Measurements from ENCODE around the gene BAHCC1. TPM values are rescaled to one million over a fixed set of nuclear protein-coding genes. Genes with fewer than 3 reads are reported as not detected.

BAHCC1 gene
- total and polyA plus RNA-seq, 2 donors (not counting 3 experiments of a cell fraction or from before 2014, with no cell fraction given) = 4.7 to 11.6 TPM

- H3K27me3 ChIP-seq (ENCODE audit: control insufficient read depth in 2 of 2, insufficient read depth in 2 of 2, low read length in 2 of 2) = no peaks in the 10 kb centered on the region
- ChIA-PET POLR2A (no interaction called here), CTCF (interaction anchor here (0.6 kb wide), 1 partner anchor 34 kb away, joined by 3 read pairs; no protein-coding TSS in a partner anchor)
- no peak for TF ChIP-seq JUN (IDR thresholded peaks at IDR 0.05; ENCODE audit: borderline replicate concordance, insufficient read depth, insufficient read length, low read depth)
- no peaks in the 10 kb centered on the region for H4K20me1 ChIP-seq (replicated peaks; ENCODE audit: control insufficient read depth, extremely low read depth, insufficient read depth, low read length)
- H3K79me2 ChIP-seq (ENCODE audit: control insufficient read depth, insufficient read depth, low read length) = no peaks in the 10 kb centered on the region
- no peaks in the 10 kb centered on the region for H3K9me1 ChIP-seq (replicated peaks; ENCODE audit: control insufficient read depth, extremely low read depth, insufficient read depth, low read length)
- no peaks in the 10 kb centered on the region for H3K9me3 ChIP-seq (replicated peaks; ENCODE audit: control insufficient read depth, insufficient read depth, low read length)
- no TSS peak for BruUV-seq (replicated peaks)
- no peak overlapping the region for H2AFZ ChIP-seq (ENCODE audit: low read depth, low read length)
- DNase-seq (ENCODE audit: low read depth, low spot score) (no peak), FAIRE-seq (no peak)
- no peak overlapping the region for H3K4me3 ChIP-seq (replicated peaks in 1 of 3; ENCODE audit: insufficient read depth in 1 of 3, low read depth in 1 of 3, low read length in 3 of 3)
- H3K36me3 ChIP-seq (ENCODE audit: control insufficient read depth in 2 of 2, extremely low read depth in 1 of 2, insufficient read depth in 2 of 2, low read length in 2 of 2) = no peaks in the 10 kb centered on the region
- intact Hi-C loops (cut with micrococcal nuclease) = no loop called here
- H3K4me2 ChIP-seq (ENCODE audit: insufficient read depth, low read length) = no peak overlapping the region
- dilution Hi-C loops (cut with MboI; ENCODE audit: extremely low pct_ligation_motif_present, low sequenced_read_pairs) = no loop called here
- H3K27ac ChIP-seq (ENCODE audit: insufficient read depth, low read depth, low read length) = no peak overlapping the region
- peaks cover 14% of the 10 kb centered on the region for H3K4me1 ChIP-seq (ENCODE audit: control insufficient read depth, extremely low read depth, insufficient read depth, low read length)
- no peak overlapping the region for H3K9ac ChIP-seq (replicated peaks; ENCODE audit: extremely low read depth, insufficient read depth, low read length)
Measured at GRCh38 chr17:81427173-81428120, 32.2 kb downstream of the BAHCC1 start.

DNA sequence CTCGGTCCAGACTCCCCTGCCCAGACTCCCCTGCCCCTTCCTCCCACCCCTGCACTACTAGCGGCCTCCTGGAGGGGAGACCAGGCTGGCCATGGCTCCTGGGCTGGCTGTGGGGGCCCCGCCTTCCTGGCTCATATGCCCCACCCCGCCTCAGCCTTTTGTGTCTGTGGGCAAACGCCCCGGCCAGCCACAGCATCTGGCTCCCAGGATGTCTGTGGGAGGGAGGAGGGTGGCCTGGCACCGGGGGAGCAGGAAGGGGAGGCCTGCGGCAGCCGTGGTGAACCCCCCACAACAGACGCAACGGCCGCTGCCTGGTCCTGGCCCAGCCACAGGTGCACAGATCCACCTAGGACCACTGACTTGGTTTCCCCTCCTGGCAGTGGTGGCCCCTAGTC lies 32.9 kb downstream of the BAHCC1 start:
- Histone ChIP-seq H4K20me1 (replicated peaks; ENCODE audit: control insufficient read depth, extremely low read depth, insufficient read depth, low read length) (no peaks in the 10 kb centered on the region), H3K27ac (ENCODE audit: insufficient read depth, low read depth, low read length) (no peak overlapping the region), H3K36me3 (ENCODE audit: control insufficient read depth in 2 of 2, extremely low read depth in 1 of 2, insufficient read depth in 2 of 2, low read length in 2 of 2) (no peaks in the 10 kb centered on the region), H3K9me3 (replicated peaks; ENCODE audit: control insufficient read depth, insufficient read depth, low read length) (no peaks in the 10 kb centered on the region), H3K9me1 (replicated peaks; ENCODE audit: control insufficient read depth, extremely low read depth, insufficient read depth, low read length) (no peaks in the 10 kb centered on the region), H3K4me1 (ENCODE audit: control insufficient read depth, extremely low read depth, insufficient read depth, low read length) (peaks cover 9% of the 10 kb centered on the region), H3K4me2 (ENCODE audit: insufficient read depth, low read length) (no peak overlapping the region), H3K9ac (replicated peaks; ENCODE audit: extremely low read depth, insufficient read depth, low read length) (no peak overlapping the region), H3K4me3 (replicated peaks in 1 of 3; ENCODE audit: insufficient read depth in 1 of 3, low read depth in 1 of 3, low read length in 3 of 3) (no peak overlapping the region), H3K79me2 (ENCODE audit: control insufficient read depth, insufficient read depth, low read length) (no peaks in the 10 kb centered on the region), H3K27me3 (ENCODE audit: control insufficient read depth in 2 of 2, insufficient read depth in 2 of 2, low read length in 2 of 2) (no peaks in the 10 kb centered on the region), H2AFZ (ENCODE audit: low read depth, low read length) (no peak overlapping the region)
- POLR2A ChIA-PET = no interaction called here
- intact Hi-C loops (cut with micrococcal nuclease) (no loop called here), dilution Hi-C loops (cut with MboI; ENCODE audit: extremely low pct_ligation_motif_present, low sequenced_read_pairs) (no loop called here)
- BruUV-seq (replicated peaks) = no TSS peak
- CTCF ChIA-PET = interaction anchor here (2.1 to 2.6 kb wide), 2 partner anchors 16 to 57 kb away, joined by 8 to 13 read pairs; no protein-coding TSS in a partner anchor
- TF ChIP-seq, protein P1, sequence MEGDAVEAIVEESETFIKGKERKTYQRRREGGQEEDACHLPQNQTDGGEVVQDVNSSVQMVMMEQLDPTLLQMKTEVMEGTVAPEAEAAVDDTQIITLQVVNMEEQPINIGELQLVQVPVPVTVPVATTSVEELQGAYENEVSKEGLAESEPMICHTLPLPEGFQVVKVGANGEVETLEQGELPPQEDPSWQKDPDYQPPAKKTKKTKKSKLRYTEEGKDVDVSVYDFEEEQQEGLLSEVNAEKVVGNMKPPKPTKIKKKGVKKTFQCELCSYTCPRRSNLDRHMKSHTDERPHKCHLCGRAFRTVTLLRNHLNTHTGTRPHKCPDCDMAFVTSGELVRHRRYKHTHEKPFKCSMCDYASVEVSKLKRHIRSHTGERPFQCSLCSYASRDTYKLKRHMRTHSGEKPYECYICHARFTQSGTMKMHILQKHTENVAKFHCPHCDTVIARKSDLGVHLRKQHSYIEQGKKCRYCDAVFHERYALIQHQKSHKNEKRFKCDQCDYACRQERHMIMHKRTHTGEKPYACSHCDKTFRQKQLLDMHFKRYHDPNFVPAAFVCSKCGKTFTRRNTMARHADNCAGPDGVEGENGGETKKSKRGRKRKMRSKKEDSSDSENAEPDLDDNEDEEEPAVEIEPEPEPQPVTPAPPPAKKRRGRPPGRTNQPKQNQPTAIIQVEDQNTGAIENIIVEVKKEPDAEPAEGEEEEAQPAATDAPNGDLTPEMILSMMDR (IDR thresholded peaks at IDR 0.05; ENCODE audit: extremely low read depth in 1 of 2, insufficient read depth in 1 of 2, low read depth in 1 of 2, low read length in 2 of 2) = no peak
- TF ChIP-seq MYC (IDR thresholded peaks at IDR 0.05; ENCODE audit: low read depth, low read length) = no peak
- TF ChIP-seq GATA2 (IDR thresholded peaks at IDR 0.05; ENCODE audit: insufficient read depth, insufficient read length, low read depth, low read length) = no peak
- no peak for TF ChIP-seq POLR2A (IDR thresholded peaks at IDR 0.05; ENCODE audit: low read depth, low read length)
- no peak for TF ChIP-seq POLR2AphosphoS5 (IDR thresholded peaks at IDR 0.05; ENCODE audit: insufficient read depth, low read depth, low read length)
- no peak for TF ChIP-seq EZH2 (IDR thresholded peaks at IDR 0.05; ENCODE audit: borderline replicate concordance, low read depth, low read length, severe bottlenecking)
- TF ChIP-seq JUN (IDR thresholded peaks at IDR 0.05; ENCODE audit: borderline replicate concordance, insufficient read depth, insufficient read length, low read depth) = no peak
- no peak for TF ChIP-seq FOS (IDR thresholded peaks at IDR 0.05; ENCODE audit: borderline replicate concordance, insufficient read depth, low read length)
- TF ChIP-seq MAX (IDR thresholded peaks at IDR 0.05; ENCODE audit: insufficient read depth, insufficient read length) = no peak
- FAIRE-seq (no peak), DNase-seq (ENCODE audit: low read depth, low spot score) (no peak)

Data from endothelial cell of umbilical vein (primary cell).